GM21576 (cell line): Measurements from ENCODE around the gene BCDIN3D.
"Not testable (repeated sequence)": the region's sequence is repeated elsewhere in the genome, so short reads cannot be mapped to it uniquely, and the experiment has no call there.

Source experiments
- ATAC-seq: cut with Tn5 transposase; IDR thresholded peaks from one replicate; pipeline ENCODE4 v1.9.1; 2021; ENCODE audit warnings: mild to moderate bottlenecking, moderate library complexity; ENCODE audit not compliant: unreplicated experiment

Gene BCDIN3D

GRCh38 chr12:49863946-49864797 is 21.3 kb upstream of the BCDIN3D start:
- ATAC-seq = no peak

GRCh38 chr12:49860921-49861320 is 18.0 kb upstream of the BCDIN3D start:
- ATAC-seq = not testable (repeated sequence)

- ATAC-seq = not testable (repeated sequence)
Observed at GRCh38 chr12:49855890-49856289, 13.0 kb upstream of the BCDIN3D start.

- no peak for ATAC-seq
Observed at GRCh38 chr12:49854976-49855375, 12.1 kb upstream of the BCDIN3D start.

- ATAC-seq = no peak
Observed at GRCh38 chr12:49853671-49854070, 10.8 kb upstream of the BCDIN3D start.

GRCh38 chr12:49847161-49847560 is 4.3 kb upstream of the BCDIN3D start:
- ATAC-seq = no peak

- no peak for ATAC-seq
Observed at GRCh38 chr12:49846032-49846431, 3.1 kb upstream of the BCDIN3D start.

GRCh38 chr12:49843876-49844437 is 1.1 kb upstream of the BCDIN3D start:
- ATAC-seq = no peak

GRCh38 chr12:49843411-49843810 is 505 bp upstream of the BCDIN3D start:
- ATAC-seq = no peak

GRCh38 chr12:49838973-49839633 is 3.8 kb downstream of the BCDIN3D start:
- no peak for ATAC-seq

GRCh38 chr12:49832836-49833421 is 10.0 kb downstream of the BCDIN3D start:
- ATAC-seq = no peak

GRCh38 chr12:49831717-49832116 is 11.2 kb downstream of the BCDIN3D start:
- no peak for ATAC-seq

GRCh38 chr12:49828133-49829091 is 14.5 kb downstream of the BCDIN3D start, which contains the start of gene NCKAP5L:
NCKAP5L (minus strand) TSS chr12:49828413; CDS start chr12:49804044, 24,369 bp downstream.
- peak; percentile 91 for ATAC-seq

- no peak for ATAC-seq
Observed at GRCh38 chr12:49827401-49828099, 15.4 kb downstream of the BCDIN3D start.

- no peak for ATAC-seq
Observed at GRCh38 chr12:49827051-49827400, 15.9 kb downstream of the BCDIN3D start.

- no peak for ATAC-seq
Observed at GRCh38 chr12:49825971-49826421, 16.9 kb downstream of the BCDIN3D start.

GRCh38 chr12:49825360-49825970 is 17.4 kb downstream of the BCDIN3D start:
- ATAC-seq = no peak

- ATAC-seq = no peak
Observed at GRCh38 chr12:49824895-49825294, 18.0 kb downstream of the BCDIN3D start.

GRCh38 chr12:49824416-49824815 is 18.5 kb downstream of the BCDIN3D start:
- no peak for ATAC-seq
